SK-N-MC (cell line): ENCODE measurements around the gene SLC13A4.

Source experiments
- EZH2 ChIP-seq: fragments of 200-600 bp; sonication (generic); IDR thresholded peaks from one replicate; pipeline ENCODE4 v1.6.1; 2017; ENCODE audit warnings: antibody characterized with exemption
- FOXP2 ChIP-seq: optimal IDR thresholded peaks from 2 replicates; pipeline ENCODE3; 2011; ENCODE audit warnings: mild to moderate bottlenecking, moderate library complexity; ENCODE audit not compliant: insufficient read depth; ENCODE audit errors: extremely low read length, control extremely low read depth
- POLR2AphosphoS5 ChIP-seq: IDR thresholded peaks from 2 replicates; pipeline ENCODE4 v1.6.1; 2012; ENCODE audit warnings: mild to moderate bottlenecking, low read depth, low read length, borderline replicate concordance

- no peak for TF ChIP-seq EZH2
- no peak for TF ChIP-seq POLR2AphosphoS5
- no peak for TF ChIP-seq FOXP2
Observed at GRCh38 chr7:135682191-135682590, 45.8 kb downstream of the SLC13A4 start.
